ENCODE data around the gene CCT7.

- TF ChIP-seq CTCF (IDR thresholded peaks at IDR 0.05 in 2 of 3, conservative IDR thresholded peaks at IDR 0.05 in 1 of 3; ENCODE audit: borderline replicate concordance in 1 of 3, insufficient read depth in 1 of 3, low read depth in 2 of 3, low read length in 2 of 3) = no peak
- TF ChIP-seq POLR2A (IDR thresholded peaks at IDR 0.05; ENCODE audit: borderline replicate concordance, extremely low read depth, insufficient read depth, insufficient read length) = no peak
- no peak for TF ChIP-seq EZH2phosphoT487 (IDR thresholded peaks at IDR 0.05; ENCODE audit: borderline replicate concordance)
- no peak for TF ChIP-seq SIN3A (IDR thresholded peaks at IDR 0.05; ENCODE audit: low read depth)
Measured at GRCh38 chr2:73202156-73203054, 31.7 kb upstream of the CCT7 start, which contains the start of gene NOTO.

Data from HCT116 (cell line).